SU-DHL-6 (cell line): ENCODE results near the gene PLXNA2.

Experiments used
- EZH2phosphoT487 ChIP-seq: fragments of 200-600 bp; sonication (generic), shearing (Covaris generic); conservative IDR thresholded peaks from 2 replicates; pipeline ENCODE4 v1.6.1; 2018; ENCODE audit warnings: mild to moderate bottlenecking, antibody characterized with exemption, low read length, moderate library complexity, mixed read lengths
- TF ChIP-seq, protein P1 (sequence below): fragments of 200-600 bp; sonication (generic); IDR thresholded peaks from one replicate; pipeline ENCODE4 v1.5.1; 2017; ENCODE audit warnings: antibody characterized with exemption, mild to moderate bottlenecking, low read length, moderate library complexity; ENCODE audit not compliant: insufficient read depth, poor library complexity, severe bottlenecking

DNA sequence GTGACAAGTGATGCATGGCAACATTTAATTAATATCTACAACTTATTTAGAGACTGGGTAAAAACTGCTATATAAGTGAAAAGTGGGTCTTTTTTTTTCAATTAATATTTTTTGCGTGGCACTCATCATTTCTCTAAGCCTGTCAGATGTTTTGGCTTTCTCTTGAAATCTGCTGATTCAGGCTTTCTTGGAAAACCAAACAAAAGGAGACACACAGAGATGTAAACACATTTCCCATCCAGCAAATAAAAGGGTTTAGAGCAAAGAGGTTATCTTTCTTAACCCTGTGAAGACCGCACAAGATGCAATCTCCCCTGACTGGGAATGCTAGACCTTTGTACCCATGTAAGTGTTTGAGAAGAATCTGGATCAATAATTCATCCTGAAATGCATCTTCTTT, 48.7 kb upstream of the PLXNA2 start:
- TF ChIP-seq, protein P1, sequence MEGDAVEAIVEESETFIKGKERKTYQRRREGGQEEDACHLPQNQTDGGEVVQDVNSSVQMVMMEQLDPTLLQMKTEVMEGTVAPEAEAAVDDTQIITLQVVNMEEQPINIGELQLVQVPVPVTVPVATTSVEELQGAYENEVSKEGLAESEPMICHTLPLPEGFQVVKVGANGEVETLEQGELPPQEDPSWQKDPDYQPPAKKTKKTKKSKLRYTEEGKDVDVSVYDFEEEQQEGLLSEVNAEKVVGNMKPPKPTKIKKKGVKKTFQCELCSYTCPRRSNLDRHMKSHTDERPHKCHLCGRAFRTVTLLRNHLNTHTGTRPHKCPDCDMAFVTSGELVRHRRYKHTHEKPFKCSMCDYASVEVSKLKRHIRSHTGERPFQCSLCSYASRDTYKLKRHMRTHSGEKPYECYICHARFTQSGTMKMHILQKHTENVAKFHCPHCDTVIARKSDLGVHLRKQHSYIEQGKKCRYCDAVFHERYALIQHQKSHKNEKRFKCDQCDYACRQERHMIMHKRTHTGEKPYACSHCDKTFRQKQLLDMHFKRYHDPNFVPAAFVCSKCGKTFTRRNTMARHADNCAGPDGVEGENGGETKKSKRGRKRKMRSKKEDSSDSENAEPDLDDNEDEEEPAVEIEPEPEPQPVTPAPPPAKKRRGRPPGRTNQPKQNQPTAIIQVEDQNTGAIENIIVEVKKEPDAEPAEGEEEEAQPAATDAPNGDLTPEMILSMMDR: no peak
- no peak for TF ChIP-seq EZH2phosphoT487
